Activated T-helper 17 cell treated with anti-CD3 and anti-CD28 coated beads, Interleukin-2, amount 50 U/mL, for 72 hours (primary cell): ENCODE data around the gene TMEM198. TPM values are rescaled to one million over a fixed set of nuclear protein-coding genes. Genes with fewer than 3 reads are reported as not detected.

Experiments used
- ATAC-seq: fragments of 150-1000 bp; cut with Tn5 transposase; replicated peaks from 2 replicates; pipeline ENCODE4 v1.10.0; 2021; ENCODE audit warnings: mild to moderate bottlenecking, moderate library complexity
- H3K27ac Mint-ChIP-seq: one replicate; pipeline ENCODE4 v1.8.0; 2022; ENCODE audit warnings: mixed read lengths
- H3K27me3 Mint-ChIP-seq: one replicate; pipeline ENCODE4 v1.8.0; 2022; ENCODE audit warnings: mixed read lengths
- H3K36me3 Mint-ChIP-seq: one replicate; pipeline ENCODE4 v1.8.0; 2022; ENCODE audit warnings: low read depth, mild to moderate bottlenecking, mixed read lengths
- H3K4me1 Mint-ChIP-seq: one replicate; pipeline ENCODE4 v1.8.0; 2022; ENCODE audit warnings: mixed read lengths
- H3K4me3 Mint-ChIP-seq: one replicate; pipeline ENCODE4 v1.8.0; 2022; ENCODE audit warnings: mild to moderate bottlenecking, mixed read lengths
- H3K9me3 Mint-ChIP-seq: one replicate; pipeline ENCODE4 v1.8.0; 2022; ENCODE audit warnings: mixed read lengths
- total RNA-seq, 2 donors: library from RNA; stranded (reverse); gene quantifications; one replicate each; pipeline ENCODE4 v1.2.3, GENCODE V29; 2022

The TMEM198 gene, protein sequence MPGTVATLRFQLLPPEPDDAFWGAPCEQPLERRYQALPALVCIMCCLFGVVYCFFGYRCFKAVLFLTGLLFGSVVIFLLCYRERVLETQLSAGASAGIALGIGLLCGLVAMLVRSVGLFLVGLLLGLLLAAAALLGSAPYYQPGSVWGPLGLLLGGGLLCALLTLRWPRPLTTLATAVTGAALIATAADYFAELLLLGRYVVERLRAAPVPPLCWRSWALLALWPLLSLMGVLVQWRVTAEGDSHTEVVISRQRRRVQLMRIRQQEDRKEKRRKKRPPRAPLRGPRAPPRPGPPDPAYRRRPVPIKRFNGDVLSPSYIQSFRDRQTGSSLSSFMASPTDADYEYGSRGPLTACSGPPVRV
- total RNA-seq: 1 to 10 TPM; 3.7 to 5.1 TPM

DNA sequence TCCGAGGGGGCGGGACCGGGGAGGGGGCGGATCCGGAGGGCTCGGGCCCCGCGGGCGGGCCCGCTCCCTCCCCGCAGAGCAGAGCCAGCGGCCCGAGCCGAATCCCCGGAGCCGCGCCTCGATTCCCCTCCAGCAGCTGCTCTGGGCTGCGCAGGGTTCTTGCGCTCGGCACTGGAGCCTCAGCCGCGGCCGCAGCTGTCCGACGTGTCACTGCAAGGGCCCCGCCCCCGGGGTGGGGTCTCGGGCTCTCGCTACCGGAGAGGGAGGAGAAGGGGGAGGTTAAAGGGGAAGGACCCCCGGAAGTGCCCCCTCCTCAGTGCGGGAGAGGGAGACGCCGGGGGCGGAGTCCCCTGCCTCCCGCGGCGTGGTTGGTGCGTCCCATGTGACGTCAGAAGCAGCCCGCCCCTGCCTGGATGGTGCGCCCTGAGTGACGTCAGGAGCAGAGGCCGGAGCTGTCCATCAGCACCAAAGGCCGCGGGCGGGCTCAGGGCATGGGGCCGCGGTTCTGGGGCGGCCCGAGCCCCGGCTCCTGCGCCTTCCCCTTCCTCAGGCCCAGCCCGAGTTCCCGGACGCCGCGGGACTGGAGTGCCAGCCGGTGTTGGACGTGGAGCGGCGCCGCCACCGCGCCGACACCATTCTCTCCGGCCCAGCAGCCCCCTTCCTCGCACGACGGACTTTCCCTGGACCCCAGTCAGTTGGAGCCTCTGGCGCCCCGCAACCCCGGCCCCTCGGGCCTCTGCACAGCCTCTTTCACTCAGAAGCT, at the start of gene TMEM198, which contains the start of gene CHPF:
TMEM198 (plus strand) TSS at position 433 of the 763 bp plus-strand sequence. CDS start 700 bp downstream, outside the sequence.
CHPF (minus strand) TSS at position 214 of the 763 bp plus-strand sequence. CDS start 271 bp downstream, outside the sequence.
- peak; percentile 85 for ATAC-seq
- Mint-ChIP-seq H3K4me3 (peak within 1 kb of the TSS; percentile 84), H3K9me3 (no peaks in the 10 kb centered on the region), H3K4me1 (peaks cover 6% of the 10 kb centered on the region), H3K27me3 (peaks cover 5% of the 10 kb centered on the region), H3K36me3 (peaks cover 27% of the 10 kb centered on the region), H3K27ac (peak within 1 kb of the TSS; percentile 75)

DNA sequence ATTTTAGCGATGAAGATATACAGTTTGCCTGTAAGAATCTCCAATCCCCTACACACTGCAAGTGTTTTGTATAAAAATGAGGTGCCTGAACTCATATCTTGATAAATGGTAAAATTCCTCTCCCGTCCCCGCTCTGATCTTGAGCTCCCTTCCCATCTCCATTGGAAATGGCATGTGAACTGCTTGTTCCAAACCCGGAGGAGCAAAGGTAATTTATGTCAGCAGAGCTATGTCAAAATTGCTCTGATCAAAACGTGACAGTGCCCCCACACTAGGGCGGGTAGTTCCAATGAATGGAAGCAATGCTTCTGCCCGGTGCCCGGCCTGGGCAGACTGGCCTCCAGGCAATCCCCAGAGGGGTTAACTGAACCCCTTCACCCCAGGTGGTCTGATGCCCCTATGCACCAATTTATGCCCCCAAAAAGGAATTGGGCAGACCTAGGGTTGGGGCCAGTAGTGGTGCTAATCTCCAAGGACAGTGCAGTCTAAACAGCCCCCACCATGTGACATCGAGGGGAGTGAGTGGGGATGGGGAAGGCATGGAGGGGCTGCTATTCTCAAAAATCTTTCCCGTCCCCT, 48.8 kb upstream of the TMEM198 start:
- Mint-ChIP-seq H3K27ac (no peak overlapping the region), H3K36me3 (peaks cover 10% of the 10 kb centered on the region), H3K4me1 (peaks cover 10% of the 10 kb centered on the region), H3K27me3 (peaks cover 34% of the 10 kb centered on the region), H3K4me3 (no peak overlapping the region), H3K9me3 (no peaks in the 10 kb centered on the region)
- no peak for ATAC-seq

DNA sequence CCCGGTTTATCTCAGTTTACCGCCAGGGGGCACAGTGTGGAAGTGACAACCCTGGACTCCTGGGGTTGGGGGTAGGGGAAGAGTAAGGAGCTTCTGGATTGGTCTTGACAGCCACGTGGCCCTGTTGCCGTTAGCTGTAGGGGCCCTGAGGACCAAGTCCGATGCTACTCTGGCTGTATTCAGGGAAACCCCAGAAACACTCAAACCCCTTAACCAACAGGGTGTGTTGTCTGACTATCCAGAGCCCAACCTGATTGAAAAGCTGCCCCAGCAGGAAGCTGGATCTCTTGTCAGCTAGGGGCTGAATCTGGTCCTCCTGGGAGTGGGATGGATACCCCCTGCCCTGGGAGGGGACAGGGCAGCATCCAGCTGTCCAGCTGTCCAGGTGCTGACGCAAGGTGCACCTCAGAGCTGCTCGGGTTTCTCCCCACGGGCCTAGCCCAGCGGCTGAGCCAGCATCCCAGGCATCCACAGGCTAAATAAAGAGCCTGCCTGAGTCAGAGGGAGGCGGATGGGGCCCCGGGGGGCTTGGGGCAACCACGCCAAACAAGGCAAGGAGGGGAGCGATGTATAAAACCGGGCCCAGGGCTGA, 48.2 kb upstream of the TMEM198 start:
- no peak for ATAC-seq
- H3K9me3 Mint-ChIP-seq: no peaks in the 10 kb centered on the region
- peaks cover 13% of the 10 kb centered on the region for H3K4me1 Mint-ChIP-seq
- H3K36me3 Mint-ChIP-seq: peaks cover 10% of the 10 kb centered on the region
- H3K27me3 Mint-ChIP-seq: peaks cover 34% of the 10 kb centered on the region
- H3K27ac Mint-ChIP-seq: no peak overlapping the region
- no peak overlapping the region for H3K4me3 Mint-ChIP-seq

- ATAC-seq: no peak
- no peaks in the 10 kb centered on the region for H3K9me3 Mint-ChIP-seq
- H3K4me1 Mint-ChIP-seq: peaks cover 14% of the 10 kb centered on the region
- peaks cover 34% of the 10 kb centered on the region for H3K27me3 Mint-ChIP-seq
- H3K4me3 Mint-ChIP-seq: peak overlapping the region; percentile 92
- peaks cover 15% of the 10 kb centered on the region for H3K36me3 Mint-ChIP-seq
- no peak overlapping the region for H3K27ac Mint-ChIP-seq
Observed at GRCh38 chr2:219496247-219496824, 47.5 kb upstream of the TMEM198 start.

DNA sequence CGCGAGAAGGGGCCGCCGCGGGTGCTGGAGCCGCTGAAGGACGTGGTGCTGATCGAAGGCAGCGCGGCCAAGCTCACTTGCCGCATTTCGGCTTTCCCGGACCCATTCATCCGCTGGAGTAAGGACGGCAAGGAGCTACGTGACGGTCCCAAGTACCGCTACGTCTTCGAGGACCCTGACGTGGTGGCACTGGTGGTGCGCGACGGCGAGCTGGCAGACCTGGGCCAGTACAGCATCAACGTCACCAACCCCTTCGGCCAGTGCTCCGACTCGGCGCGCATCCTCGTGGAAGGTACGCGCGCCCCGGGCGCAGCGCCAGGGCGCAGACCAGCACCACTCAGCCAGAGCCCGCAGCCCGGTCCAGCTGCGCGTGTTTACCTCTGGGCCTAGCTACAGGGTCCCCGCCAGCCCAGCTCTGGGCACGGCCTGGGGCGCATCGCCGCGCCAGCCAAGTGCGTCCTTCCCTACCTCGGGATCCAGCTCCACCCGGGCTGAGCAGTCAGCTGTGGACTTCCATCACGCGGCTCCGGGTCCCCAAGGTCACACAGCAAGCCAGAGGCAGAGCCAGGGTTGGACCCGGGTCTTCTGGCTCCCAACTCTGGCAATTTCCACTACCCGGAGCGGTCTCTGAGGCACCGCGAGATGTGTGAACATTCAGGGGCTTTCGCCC, 46.9 kb upstream of the TMEM198 start:
- peaks cover 21% of the 10 kb centered on the region for H3K36me3 Mint-ChIP-seq
- ATAC-seq: no peak
- peaks cover 17% of the 10 kb centered on the region for H3K4me1 Mint-ChIP-seq
- H3K4me3 Mint-ChIP-seq: peak overlapping the region; percentile 92
- no peaks in the 10 kb centered on the region for H3K9me3 Mint-ChIP-seq
- H3K27me3 Mint-ChIP-seq: peaks cover 32% of the 10 kb centered on the region
- H3K27ac Mint-ChIP-seq: no peak overlapping the region

DNA sequence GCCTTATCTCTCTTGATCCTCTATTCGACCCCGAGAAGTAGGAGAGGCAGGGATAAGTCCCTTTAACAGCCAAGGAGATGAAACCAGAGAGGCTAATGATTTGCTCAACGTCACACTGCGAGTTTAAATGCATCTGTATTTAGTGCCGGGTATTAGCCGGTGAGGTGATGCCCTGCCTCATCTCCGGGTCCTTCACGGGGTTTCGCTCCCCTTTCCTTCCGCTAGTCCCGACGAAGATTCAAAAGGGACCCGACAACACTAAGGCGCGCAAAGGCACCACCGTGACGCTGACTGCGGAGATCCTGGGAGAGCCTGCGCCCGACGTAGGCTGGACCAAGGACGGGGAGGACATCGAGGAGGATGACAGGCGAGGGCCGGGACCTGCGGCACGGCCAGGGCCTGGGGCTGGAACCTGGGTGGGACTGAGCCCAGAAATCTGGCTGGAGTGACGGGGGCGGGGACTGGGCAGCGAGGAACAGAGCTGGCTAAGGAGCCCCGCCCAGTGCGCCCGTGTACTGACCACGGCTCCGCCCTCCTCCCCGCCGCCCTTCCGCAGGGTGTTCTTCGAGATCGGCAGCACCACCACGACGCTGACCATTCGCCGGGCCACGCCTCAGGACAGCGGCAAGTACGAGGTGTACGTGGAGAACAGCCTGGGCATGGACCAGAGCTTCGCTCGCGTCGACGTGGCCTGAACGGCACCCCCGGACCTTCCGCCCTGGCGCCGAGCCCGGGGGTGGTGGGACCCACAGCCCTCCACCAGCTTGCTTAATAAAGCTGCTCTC, 46.1 kb upstream of the TMEM198 start:
- peaks cover 28% of the 10 kb centered on the region for H3K27me3 Mint-ChIP-seq
- peak overlapping the region; percentile 92 for H3K4me3 Mint-ChIP-seq
- H3K27ac Mint-ChIP-seq: peak overlapping the region; percentile 87
- H3K9me3 Mint-ChIP-seq: no peaks in the 10 kb centered on the region
- H3K4me1 Mint-ChIP-seq: peaks cover 17% of the 10 kb centered on the region
- peak; percentile 49 for ATAC-seq
- peaks cover 28% of the 10 kb centered on the region for H3K36me3 Mint-ChIP-seq

DNA sequence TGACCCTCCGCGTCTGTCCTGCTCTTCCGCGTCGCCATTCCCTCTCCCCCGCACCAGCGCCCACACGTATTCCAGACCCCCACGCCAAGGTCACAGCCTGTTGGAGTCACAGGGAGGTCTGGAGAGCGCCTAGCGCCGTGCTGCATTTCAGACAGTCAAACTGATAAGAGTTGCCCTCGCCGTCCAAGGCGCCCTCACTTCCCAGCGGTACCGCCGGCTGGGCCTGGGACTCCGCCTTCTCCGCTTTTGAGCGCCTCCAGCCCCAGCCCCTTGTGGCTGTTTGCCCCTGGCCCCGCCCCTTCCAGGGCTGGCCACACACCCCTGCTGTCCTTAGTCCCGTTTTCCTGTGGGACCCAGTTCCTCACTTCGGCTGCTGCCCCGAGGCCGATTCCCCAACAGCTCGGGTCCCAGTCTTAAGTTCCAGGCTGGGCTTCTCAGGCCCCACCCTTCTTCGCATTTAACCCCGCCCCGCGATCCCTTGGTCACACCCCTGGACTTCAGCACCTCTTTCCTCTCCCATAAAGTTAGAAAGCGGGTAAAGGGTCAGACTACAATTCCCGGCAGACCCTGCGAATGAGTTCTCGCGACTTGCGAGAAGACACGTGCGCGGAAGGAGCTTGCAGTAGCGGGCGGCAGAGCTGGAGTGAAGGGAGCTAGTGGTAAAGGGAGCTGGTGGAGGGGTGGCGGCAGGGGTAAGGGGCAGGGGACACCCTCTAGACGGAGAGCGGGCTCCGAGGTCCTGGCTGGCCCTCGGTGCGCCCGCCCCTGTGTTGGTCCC, 45.4 kb upstream of the TMEM198 start, which contains the start of gene GMPPA:
GMPPA (plus strand) TSS at position 612 of the 778 bp plus-strand sequence. CDS start 1,085 bp downstream, outside the sequence.
- Mint-ChIP-seq H3K4me3 (peak within 1 kb of the TSS; percentile 92), H3K36me3 (peaks cover 36% of the 10 kb centered on the region), H3K27ac (peak within 1 kb of the TSS; percentile 87), H3K4me1 (peaks cover 17% of the 10 kb centered on the region), H3K27me3 (peaks cover 23% of the 10 kb centered on the region), H3K9me3 (no peaks in the 10 kb centered on the region)
- peak; percentile 94 for ATAC-seq

GRCh38 chr2:219499058-219499307, 44.8 kb upstream of the TMEM198 start:
- Mint-ChIP-seq H3K4me1 (peaks cover 17% of the 10 kb centered on the region), H3K27ac (peak overlapping the region; percentile 87), H3K36me3 (peaks cover 41% of the 10 kb centered on the region)

GRCh38 chr2:219499555-219499954, 44.3 kb upstream of the TMEM198 start:
- peak overlapping the region; percentile 92 for H3K4me3 Mint-ChIP-seq
- no peaks in the 10 kb centered on the region for H3K9me3 Mint-ChIP-seq
- peaks cover 21% of the 10 kb centered on the region for H3K4me1 Mint-ChIP-seq
- ATAC-seq: no peak
- H3K27ac Mint-ChIP-seq: peak overlapping the region; percentile 87
- peaks cover 17% of the 10 kb centered on the region for H3K27me3 Mint-ChIP-seq
- H3K36me3 Mint-ChIP-seq: peaks cover 47% of the 10 kb centered on the region

More at GRCh38 chr2:219499058-219499307, 44.8 kb upstream of the TMEM198 start:
- peaks cover 20% of the 10 kb centered on the region for H3K27me3 Mint-ChIP-seq
- peak overlapping the region; percentile 92 for H3K4me3 Mint-ChIP-seq
- no peaks in the 10 kb centered on the region for H3K9me3 Mint-ChIP-seq
- ATAC-seq: no peak

- Mint-ChIP-seq H3K9me3 (no peaks in the 10 kb centered on the region), H3K4me1 (peaks cover 24% of the 10 kb centered on the region), H3K4me3 (peak overlapping the region; percentile 92), H3K36me3 (peaks cover 53% of the 10 kb centered on the region), H3K27me3 (peaks cover 12% of the 10 kb centered on the region), H3K27ac (peak overlapping the region; percentile 87)
- no peak for ATAC-seq
Observed at GRCh38 chr2:219500135-219500534, 43.7 kb upstream of the TMEM198 start.

- Mint-ChIP-seq H3K36me3 (peaks cover 70% of the 10 kb centered on the region), H3K4me1 (peaks cover 24% of the 10 kb centered on the region), H3K27me3 (peaks cover 5% of the 10 kb centered on the region), H3K4me3 (no peak overlapping the region), H3K9me3 (no peaks in the 10 kb centered on the region), H3K27ac (no peak overlapping the region)
- no peak for ATAC-seq
Observed at GRCh38 chr2:219501849-219502248, 42.0 kb upstream of the TMEM198 start.

DNA sequence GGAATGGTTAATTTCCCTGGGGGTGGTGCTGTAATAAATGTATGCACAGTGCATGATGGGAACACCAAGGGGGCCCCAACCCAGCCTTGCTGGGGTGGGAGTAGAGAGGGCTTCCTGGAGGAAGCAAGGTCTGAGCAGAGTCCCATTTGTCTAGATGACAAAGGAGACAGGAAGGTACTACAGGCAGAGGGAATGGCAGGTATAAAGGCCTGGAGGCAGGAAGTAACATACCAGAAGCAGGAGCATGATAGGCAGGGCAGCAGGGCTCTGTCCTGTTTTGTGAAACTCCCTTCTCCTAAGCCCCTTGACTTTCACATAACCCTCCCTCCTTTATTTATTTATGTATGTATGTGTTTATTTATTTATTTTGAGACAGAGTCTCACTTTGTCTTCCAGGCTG, 41.2 kb upstream of the TMEM198 start:
- Mint-ChIP-seq H3K4me1 (peaks cover 24% of the 10 kb centered on the region), H3K27me3 (peaks cover 4% of the 10 kb centered on the region), H3K4me3 (no peak overlapping the region), H3K27ac (no peak overlapping the region), H3K9me3 (no peaks in the 10 kb centered on the region), H3K36me3 (peaks cover 77% of the 10 kb centered on the region)
- no peak for ATAC-seq
